ENCODE data around the gene OTOF.
"Not testable (repeated sequence)": the region's sequence is repeated elsewhere in the genome, so short reads cannot be mapped to it uniquely, and the experiment has no call there.

Gene OTOF

DNA sequence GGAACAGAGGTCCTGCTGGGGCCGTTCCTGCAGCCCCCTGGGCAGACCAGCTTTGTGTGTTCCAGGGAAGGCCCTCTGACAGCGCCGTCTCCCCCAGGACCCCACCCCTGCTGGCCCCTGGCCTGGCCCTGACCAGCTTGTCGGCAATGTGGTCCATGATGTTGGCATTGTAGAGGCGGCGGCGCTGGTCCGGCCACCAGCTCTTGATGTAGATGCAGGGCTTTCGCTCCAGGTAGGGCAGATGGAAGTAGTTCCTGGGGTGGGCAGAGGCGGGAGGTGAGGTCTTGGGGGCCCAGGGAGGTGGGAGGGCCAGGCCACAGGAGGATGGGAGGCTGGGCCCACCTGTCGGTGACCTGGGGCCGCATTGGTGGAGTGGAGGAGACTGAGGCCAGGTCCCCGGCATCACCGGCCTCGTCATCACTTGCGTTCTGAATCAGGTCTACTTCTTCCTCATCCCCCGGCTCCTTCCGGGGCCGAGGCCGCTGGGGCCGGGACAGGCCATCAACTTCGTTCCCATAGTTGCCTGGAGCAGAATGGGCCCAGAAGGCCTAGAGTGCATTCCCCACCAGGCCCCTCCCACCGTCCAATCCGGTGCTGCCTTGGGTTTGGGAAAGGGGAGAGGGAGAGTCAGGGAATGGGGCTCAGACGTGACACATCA lies 1.3 kb upstream of the OTOF start:
- no peak for DNase-seq

DNA sequence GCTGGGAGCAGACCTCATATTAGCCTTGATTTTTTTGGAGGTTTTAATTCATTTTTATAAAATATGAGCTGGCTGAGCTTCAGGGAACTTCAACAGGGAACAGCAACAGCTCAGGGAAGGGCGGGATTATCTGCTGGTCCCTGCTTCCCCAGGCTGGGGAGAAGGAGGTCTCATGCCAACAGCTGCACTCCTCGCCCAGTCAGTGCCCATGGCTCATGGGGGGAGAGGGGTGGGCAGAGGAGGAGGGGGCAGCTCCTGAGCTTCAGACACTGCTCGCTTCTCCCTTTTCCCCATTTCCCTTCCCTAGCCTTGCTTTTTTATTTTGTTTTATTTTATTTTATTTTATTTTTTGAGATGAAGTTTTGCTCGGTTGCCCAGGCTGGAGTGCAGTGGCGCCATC lies 442 bp upstream of the OTOF start:
- no peak for DNase-seq

DNA sequence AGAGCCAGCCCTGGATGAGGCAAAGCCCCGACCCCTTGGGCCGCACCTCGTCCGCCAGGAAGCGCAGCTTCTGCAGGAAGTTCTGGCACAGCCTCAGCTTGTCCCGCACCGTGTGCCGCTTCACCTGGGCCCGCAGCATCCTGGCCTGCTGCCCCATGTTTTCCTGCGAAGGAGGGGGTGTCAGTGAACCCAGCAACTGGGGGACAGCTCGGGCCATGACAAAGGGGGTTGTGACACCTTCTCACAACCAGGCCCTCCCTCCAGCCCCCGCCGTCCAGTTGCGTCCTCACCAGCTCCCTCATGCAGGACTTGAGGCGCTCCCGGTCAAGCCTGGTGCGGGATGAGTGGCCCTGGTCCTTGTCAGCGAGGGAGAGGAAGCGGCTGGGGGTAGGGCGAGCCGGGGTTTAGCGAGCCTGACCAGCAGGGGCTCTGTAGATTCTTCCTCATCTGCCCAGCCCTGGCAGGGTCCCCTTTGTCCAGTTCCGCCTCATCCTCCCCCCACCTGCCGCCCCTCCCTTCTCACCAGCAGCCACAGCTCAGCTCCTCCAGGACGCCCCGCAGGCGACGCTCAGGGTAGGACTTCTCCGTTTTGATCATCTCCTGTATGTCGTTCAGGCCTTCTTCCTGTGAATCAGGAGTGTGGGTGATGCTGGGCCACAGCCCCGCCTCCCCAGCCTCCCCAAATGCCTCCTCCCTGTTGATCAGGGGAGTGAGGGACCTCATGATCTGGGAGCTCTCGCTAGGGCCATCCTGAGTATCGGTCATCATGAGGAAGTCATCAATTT lies 606 bp downstream of the OTOF start:
- no peak for DNase-seq

GRCh38 chr2:26475832-26476501 lies 2.0 kb downstream of the OTOF start:
- DNase-seq: no peak

DNA sequence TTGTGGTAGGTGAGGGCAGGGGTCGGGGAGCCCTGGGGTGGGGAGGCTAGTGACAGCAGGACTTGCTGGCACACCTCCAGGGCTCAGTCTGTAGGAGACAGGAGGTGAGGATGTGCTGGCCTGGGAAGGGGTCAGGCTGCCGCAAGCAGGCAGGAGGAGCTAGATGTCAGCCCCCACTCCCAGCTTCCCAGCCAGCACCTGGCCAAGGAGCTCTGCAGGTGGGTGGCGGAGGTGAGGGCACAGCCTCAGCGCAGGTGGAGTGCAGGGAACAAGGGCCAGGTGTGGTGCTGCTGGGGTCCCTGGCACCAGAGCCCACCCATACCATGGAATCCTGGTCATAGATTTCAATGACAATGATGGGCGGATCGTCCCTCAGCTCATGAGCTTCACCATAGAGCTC lies 2.9 kb downstream of the OTOF start:
- DNase-seq: no peak

- DNase-seq: no peak
Measured at GRCh38 chr2:26474261-26474785, 3.6 kb downstream of the OTOF start.

- DNase-seq: no peak
Measured at GRCh38 chr2:26473796-26474195, 4.1 kb downstream of the OTOF start.

- DNase-seq: no peak
Measured at GRCh38 chr2:26472821-26473655, 4.9 kb downstream of the OTOF start.

DNA sequence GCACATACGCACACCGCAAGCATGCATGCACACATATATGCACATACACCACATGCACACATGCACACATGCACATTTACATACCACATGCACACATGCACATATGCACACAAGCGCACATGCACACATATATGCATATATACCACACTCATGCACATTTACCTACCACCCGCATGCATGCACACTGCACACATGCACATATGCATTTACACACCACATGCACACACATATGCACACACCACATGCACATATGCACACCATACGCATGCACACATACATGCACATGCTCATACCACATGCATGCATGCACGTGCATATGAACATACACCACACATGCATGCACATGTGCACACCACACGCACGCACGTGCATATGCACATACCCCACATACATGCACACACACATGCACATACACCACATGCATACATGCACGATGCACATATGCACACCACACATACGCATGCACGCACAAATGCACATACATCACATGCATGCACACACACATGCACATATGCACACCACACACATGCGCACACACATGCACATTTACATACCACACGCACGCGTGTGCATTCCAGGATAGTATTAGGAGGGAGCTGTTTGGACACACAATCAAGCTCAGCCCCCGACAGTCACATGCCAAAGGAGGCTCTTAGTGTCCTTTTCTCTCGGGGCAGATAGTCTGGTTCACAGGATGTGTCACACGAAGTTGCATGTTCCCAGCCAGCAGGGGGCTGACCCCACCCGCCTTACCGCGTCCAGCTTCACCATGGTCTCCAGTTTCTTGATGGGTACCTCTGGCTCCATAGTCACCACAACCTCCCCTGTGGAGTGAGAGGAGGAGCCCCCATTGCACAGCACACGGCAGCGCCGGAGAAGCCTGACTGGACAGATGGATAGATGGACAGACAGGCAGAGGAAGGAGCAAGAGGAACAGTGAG lies 5.9 kb downstream of the OTOF start:
- peak; percentile 67 for DNase-seq

DNA sequence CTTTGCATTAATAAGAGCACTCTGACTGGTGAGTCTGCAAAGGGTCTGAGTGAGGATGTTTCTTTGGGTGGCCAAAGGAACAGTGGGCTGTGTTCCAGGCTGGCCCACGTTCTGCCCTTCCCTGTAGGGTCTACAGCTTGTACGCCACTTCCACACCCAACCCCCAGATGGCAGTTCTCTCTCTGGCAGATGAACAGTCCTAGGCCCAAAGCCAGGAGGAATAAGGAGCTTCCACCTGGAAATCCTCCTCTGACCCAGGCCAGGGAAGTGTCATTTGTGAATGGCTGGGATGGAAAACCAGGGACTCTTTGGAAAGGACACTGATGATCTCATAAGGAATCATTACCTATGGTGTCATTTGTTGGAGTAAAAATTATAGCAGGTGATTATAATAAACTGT lies 6.6 kb downstream of the OTOF start:
- peak; percentile 71 for DNase-seq

GRCh38 chr2:26470601-26471260 lies 7.2 kb downstream of the OTOF start:
- DNase-seq: no peak

DNA sequence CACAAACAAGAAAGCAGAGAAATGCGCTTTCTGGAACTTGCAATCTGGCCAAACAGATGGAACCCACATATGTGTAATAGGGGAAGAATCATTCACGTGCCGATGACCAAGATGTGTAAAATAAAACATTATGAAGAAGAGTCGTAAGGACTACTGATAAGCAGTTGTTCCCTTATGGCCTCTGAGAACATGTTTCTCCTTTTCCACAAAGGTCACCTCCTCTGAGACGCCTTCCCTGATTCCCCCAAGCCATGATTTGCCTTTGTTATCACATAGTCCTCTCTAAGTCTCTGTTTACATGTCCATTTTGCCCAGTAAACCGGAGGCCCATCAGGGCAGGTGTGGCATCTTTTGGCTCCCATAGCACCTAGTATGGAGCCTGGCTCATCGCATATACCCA lies 8.0 kb downstream of the OTOF start:
- no peak for DNase-seq

DNA sequence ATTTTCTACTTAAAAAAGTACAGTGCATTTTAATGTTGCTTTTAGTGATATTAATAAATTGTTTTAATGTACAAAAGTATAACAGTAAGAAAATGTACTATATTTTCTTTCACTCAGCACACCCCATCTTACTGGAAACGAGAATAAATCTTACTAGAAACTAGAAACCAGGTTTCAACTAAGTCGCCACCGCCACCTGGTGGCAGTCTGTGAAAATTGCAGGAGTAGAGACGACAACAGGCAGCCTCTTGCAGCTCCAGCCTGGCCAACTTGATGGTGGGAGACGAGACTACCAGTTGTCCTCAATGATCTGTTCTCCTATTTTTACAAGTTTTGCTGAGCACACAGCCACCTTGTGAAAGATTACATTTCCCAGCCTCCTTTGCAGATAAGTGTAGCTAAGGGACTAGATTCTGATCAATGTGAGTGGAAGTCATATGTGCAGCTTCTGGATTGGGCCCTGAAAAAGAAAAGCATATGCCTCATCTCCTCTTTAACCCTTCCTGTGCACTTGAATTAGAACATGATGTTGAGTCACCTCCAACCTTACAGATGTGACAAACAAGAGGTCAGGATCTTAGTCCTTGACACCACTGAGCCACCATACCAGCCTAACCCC lies 8.7 kb downstream of the OTOF start:
- DNase-seq: peak; percentile 91

- DNase-seq: not testable (repeated sequence)
Measured at GRCh38 chr2:26468544-26468943, 9.4 kb downstream of the OTOF start.

DNA sequence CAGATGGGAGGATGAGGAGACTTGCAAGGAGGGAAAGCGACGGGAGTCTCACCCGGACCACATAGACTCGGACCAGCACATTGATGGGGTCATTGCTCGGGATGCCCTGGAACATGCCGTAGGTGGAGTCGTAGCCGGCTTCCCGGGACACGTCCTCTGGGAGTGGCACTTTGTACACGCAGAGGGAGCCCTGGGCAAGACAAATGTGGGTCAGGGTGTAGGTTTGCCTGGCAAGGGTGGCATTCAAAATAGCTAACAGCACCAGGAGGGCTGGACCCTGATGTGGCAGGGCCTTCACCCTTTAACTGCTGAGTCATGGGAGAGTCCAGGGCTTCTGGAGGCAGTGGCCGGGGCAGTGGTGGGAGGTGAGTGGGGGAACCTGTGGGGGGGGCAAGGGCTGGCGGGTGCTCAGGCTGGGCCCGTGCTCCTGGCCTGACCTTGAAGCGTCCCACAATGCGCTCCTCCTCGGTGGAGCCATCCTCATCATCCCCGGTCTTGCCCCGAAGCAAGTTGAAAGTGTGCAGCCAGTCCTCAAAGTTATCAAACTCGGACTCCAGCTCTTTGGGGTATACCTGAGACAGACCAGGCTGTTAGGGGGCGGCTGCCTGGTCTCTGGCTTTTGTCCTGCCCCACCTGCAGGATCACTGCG lies 11.1 kb downstream of the OTOF start:
- DNase-seq: no peak

DNA sequence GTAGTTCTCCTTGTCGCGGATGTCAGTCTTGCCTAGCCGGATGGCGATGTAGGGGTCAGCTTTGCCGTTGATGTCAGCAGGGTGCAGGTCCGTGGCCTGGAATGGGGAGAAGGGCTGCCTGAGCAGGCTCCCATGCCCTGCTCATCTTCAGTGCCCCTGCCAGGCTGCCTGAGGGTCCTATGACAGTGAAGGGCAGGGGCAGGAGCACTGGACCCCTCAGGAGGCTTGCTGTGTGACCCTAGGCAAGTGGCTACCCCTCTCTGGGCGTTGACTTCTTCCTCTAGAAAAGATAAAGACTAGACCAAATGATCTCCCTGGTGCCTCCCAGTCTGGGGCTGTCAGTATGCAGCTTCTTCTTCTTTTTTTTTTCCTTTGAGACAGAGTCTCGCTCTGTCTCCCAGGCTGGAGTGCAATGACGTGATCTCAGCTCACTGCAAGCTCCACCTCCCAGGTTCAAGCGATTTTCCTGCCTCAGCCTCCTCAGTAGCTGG lies 11.9 kb downstream of the OTOF start:
- DNase-seq: no peak

DNA sequence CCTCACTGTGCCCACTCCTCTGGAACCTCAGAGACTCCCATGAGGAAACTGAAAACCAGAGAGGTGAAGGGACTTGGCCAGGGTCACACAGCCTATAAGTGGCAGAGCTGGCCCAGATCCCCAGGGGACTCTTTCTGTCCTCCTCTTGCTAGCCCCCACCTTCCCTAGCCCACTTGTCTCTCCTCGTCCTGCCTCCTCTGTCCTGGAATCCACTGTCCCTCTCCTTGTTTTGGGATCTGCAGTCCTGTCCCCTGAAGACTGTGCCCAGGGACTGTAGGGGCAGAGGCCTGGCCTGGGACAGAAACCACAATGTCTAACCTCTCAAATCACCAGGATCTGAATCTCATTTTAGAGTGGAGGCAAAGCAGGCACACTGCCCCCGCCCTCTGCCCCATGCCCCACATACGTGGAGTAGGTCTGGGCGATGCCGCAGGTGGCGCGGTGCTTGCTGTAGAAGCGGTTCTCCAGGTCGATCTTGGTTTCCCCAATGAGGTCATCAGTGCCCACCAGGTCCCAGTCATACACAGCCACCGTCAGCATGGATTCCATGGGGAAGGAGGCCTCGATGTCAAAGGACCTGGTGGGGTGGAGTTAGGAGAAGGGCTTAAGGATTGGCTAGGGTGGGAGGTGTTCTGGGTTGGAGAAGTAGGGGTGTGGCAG lies 12.5 kb downstream of the OTOF start:
- no peak for DNase-seq

GRCh38 chr2:26464390-26465265 lies 13.3 kb downstream of the OTOF start:
- no peak for DNase-seq
